ENCODE data around the gene EPN3.

EPN3 gene

DNA sequence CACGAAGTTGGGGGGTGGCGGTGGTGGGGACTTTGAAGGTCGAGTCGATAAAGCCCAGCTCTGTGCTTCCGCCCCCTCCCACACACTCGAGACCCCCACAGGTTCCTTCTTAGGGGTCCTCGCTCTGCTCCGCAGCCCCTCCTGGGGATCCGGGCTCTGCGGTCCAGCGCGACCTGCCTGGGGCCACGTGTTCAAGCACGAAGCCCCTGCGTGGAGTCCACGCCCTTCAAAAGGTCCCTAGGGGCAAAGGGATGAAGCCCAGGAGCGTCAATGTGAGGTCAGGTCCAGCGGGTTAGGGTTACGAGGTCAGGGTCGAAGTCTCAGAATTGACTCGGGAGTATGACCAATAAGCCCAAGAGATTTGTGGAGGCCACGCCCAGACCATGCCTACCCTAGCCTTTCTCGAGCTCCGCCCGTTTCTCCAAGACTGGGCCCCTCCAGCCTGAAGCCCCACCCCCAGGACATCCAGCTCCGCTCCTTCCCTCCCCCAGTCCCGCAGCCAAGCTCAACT is 27.2 kb downstream of the EPN3 start:
- Mint-ChIP-seq H3K27me3 (peaks cover 50% of the 10 kb centered on the region), H3K36me3 (ENCODE audit: low read depth) (no peaks in the 10 kb centered on the region), H3K4me3 (peak overlapping the region; percentile 68), H3K4me1 (ENCODE audit: low read depth) (peaks cover 27% of the 10 kb centered on the region), H3K9me3 (no peaks in the 10 kb centered on the region), H3K27ac (no peak overlapping the region)

DNA sequence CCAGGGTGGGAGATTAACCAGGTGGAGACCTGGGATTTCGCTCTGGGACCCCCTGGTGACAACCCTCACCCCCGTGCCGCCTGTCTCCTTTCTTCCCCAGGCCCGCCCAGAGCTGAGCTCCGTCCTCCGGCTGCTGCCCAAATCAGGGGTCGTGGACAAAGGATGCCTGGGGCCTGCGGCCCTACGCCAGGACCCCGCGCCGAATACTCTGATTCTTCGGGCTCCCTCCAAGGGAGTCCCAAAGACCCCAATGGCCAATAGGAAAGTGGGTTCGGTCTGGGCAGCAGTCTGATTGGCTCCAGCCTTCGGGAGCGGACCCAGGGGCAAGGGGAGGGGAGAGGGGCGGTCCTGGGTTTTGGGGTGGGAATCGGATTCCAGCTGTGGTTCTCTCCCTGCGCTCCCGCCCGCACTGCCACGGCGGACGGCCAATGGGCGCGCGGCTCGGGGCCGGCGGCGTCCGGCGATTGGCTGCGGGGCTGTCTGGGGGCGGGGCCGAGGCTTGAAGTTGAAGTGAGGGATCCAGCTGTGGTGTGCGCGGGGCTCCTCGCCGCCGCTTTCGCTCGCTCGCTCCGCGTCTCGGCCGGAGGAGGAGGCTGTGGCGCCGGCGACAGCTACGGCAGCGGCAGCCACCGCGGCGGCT is 27.8 kb downstream of the EPN3 start, which contains the start of gene CACNA1G:
TSS of gene CACNA1G (plus strand) at position 531 of the 640 bp plus-strand sequence. CDS start 745 bp downstream, outside the sequence.
- Mint-ChIP-seq H3K4me1 (ENCODE audit: low read depth) (peaks cover 27% of the 10 kb centered on the region), H3K4me3 (peak within 1 kb of the TSS; percentile 68), H3K27ac (no peak within 1 kb of the TSS), H3K9me3 (no peaks in the 10 kb centered on the region), H3K27me3 (peaks cover 55% of the 10 kb centered on the region), H3K36me3 (ENCODE audit: low read depth) (no peaks in the 10 kb centered on the region)

DNA sequence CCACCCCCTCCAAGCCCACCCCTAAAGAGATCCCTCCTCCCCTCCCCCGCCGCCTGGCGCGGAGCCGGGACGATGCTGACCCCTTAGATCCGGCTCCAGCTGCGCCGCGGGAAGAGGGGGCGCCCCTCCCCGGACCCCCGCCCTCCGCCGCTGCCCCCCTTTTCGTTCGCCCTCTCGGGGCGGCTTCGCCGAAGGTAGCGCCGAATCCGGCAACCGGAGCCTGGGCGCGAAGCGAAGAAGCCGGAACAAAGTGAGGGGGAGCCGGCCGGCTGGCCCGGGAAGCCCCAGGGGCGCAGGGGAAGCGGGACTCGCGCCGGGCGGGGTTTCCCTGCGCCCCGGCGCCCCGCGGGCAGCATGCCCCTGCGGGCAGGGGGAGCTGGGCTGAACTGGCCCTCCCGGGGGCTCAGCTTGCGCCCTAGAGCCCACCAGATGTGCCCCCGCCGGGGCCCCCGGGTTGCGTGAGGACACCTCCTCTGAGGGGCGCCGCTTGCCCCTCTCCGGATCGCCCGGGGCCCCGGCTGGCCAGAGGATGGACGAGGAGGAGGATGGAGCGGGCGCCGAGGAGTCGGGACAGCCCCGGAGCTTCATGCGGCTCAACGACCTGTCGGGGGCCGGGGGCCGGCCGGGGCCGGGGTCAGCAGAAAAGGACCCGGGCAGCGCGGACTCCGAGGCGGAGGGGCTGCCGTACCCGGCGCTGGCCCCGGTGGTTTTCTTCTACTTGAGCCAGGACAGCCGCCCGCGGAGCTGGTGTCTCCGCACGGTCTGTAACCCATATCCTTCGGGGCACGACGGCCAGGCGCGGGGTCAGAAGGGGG is 28.6 kb downstream of the EPN3 start:
- H3K9me3 Mint-ChIP-seq: no peaks in the 10 kb centered on the region
- peaks cover 27% of the 10 kb centered on the region for H3K4me1 Mint-ChIP-seq (ENCODE audit: low read depth)
- peaks cover 63% of the 10 kb centered on the region for H3K27me3 Mint-ChIP-seq
- H3K4me3 Mint-ChIP-seq: no peak overlapping the region
- no peak overlapping the region for H3K27ac Mint-ChIP-seq
- no peaks in the 10 kb centered on the region for H3K36me3 Mint-ChIP-seq (ENCODE audit: low read depth)

DNA sequence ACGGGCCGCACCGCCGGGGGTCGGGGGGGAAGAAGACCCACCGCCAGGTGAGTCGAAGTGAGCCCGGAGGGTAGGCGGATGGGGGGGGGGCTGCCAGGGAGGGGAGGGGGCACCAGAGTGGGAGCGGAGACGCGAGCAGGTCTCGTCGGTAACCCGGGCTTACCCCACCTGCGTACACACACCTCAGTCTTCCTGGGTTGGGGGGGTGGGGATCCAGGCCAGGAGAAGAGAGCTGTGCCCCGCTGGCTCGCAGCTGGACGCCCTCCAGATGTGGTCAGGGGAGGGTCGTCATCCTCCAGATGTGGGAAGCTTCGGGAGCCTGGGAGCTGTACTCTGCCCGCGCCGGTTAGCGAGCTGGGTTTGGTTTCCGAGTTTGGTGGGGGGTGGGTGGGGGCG is 29.2 kb downstream of the EPN3 start:
- Mint-ChIP-seq H3K27me3 (peaks cover 69% of the 10 kb centered on the region), H3K27ac (no peak overlapping the region), H3K4me3 (no peak overlapping the region)

DNA sequence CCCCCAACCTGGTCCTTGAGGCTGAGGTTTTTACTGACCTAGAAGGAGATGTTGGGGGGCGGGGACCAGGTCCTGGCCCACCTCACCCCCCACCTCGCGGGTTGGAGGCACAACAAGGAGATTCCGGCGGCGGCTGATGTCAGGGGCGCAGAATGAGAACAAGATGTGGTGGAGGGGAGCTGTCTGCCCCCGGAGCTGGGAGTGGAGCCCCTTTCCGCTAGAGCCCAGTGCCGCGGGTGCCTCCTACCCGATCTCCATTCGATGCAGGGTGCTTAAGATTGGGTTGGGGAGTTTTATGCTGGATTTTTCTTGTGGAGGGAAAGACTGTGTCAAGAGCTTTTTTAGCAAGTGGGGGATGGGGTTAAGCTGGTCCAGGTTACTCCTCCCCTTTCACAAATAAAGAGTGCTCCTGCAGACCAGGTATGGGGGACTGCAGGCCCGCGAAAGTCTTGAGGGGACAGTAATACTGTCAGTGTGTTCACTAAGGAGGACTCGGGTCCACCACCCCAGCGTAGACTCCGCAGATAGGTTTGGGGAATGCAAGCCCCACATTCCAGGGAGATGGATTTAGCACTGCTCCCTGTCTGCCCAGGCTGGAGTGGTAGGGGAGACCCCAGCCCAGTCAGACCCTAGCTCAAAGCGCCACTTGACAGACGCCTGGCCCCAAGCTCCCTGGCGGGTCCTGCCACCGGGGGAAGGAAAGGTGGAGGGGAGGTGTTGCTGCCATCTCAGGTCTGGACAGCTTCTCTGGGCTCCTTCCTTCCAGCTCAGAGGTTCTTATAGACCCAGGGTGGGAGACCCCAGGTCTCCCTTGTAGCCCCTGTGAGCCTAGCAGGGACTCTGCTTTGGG is 29.9 kb downstream of the EPN3 start:
- peaks cover 70% of the 10 kb centered on the region for H3K27me3 Mint-ChIP-seq
- no peaks in the 10 kb centered on the region for H3K36me3 Mint-ChIP-seq (ENCODE audit: low read depth)
- no peaks in the 10 kb centered on the region for H3K9me3 Mint-ChIP-seq
- peaks cover 27% of the 10 kb centered on the region for H3K4me1 Mint-ChIP-seq (ENCODE audit: low read depth)
- H3K4me3 Mint-ChIP-seq: peak overlapping the region; percentile 17
- H3K27ac Mint-ChIP-seq: no peak overlapping the region

More for the DNA sequence above, 29.2 kb downstream of the EPN3 start:
- no peaks in the 10 kb centered on the region for H3K9me3 Mint-ChIP-seq
- H3K36me3 Mint-ChIP-seq (ENCODE audit: low read depth): no peaks in the 10 kb centered on the region
- H3K4me1 Mint-ChIP-seq (ENCODE audit: low read depth): peaks cover 27% of the 10 kb centered on the region

DNA sequence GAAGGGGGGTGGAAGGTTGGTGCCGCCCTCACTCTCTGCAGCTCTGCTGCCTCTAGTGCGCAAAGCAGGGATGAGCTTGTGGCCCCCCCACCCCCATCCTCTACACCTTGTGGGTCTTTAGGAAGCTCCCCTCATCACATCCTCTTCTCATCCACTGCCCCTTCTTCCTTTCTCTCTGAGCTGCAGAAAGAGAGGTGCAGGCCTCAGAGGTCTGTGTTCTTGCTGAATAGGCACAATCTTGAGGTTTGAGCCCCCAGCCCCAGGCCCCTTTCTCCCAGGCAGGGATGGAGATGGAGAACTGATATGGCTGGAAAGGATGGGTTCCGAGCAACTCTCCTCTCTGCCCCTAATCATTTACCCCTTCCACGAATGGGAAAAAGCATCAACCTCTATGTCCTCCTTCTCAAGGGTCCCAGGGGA is 30.6 kb downstream of the EPN3 start:
- no peaks in the 10 kb centered on the region for H3K36me3 Mint-ChIP-seq (ENCODE audit: low read depth)
- no peaks in the 10 kb centered on the region for H3K9me3 Mint-ChIP-seq
- H3K27ac Mint-ChIP-seq: no peak overlapping the region
- peaks cover 27% of the 10 kb centered on the region for H3K4me1 Mint-ChIP-seq (ENCODE audit: low read depth)
- H3K4me3 Mint-ChIP-seq: no peak overlapping the region
- peaks cover 63% of the 10 kb centered on the region for H3K27me3 Mint-ChIP-seq

DNA sequence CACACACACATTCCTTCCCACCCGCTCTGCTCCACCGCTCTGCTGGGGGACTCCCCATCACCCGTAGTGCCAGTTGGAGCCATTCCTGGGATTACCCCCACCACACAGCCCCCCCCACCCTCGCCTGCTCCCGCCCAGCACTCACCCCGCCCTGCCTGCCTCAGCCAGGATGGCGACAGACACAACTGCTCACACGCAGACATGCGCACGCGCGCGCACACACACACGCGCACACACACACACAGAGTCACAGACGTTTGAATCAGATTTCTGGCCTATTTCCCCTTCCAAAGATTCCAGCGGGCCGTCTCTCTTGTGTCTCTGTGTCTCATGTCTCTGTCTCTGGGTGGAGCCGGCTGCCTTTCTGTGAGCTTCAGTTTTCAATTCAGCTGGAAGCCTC is 32.4 kb downstream of the EPN3 start:
- no peak overlapping the region for H3K27ac Mint-ChIP-seq
- no peaks in the 10 kb centered on the region for H3K36me3 Mint-ChIP-seq (ENCODE audit: low read depth)
- H3K9me3 Mint-ChIP-seq: no peaks in the 10 kb centered on the region
- H3K4me3 Mint-ChIP-seq: no peak overlapping the region
- H3K4me1 Mint-ChIP-seq (ENCODE audit: low read depth): peaks cover 10% of the 10 kb centered on the region
- peaks cover 50% of the 10 kb centered on the region for H3K27me3 Mint-ChIP-seq

DNA sequence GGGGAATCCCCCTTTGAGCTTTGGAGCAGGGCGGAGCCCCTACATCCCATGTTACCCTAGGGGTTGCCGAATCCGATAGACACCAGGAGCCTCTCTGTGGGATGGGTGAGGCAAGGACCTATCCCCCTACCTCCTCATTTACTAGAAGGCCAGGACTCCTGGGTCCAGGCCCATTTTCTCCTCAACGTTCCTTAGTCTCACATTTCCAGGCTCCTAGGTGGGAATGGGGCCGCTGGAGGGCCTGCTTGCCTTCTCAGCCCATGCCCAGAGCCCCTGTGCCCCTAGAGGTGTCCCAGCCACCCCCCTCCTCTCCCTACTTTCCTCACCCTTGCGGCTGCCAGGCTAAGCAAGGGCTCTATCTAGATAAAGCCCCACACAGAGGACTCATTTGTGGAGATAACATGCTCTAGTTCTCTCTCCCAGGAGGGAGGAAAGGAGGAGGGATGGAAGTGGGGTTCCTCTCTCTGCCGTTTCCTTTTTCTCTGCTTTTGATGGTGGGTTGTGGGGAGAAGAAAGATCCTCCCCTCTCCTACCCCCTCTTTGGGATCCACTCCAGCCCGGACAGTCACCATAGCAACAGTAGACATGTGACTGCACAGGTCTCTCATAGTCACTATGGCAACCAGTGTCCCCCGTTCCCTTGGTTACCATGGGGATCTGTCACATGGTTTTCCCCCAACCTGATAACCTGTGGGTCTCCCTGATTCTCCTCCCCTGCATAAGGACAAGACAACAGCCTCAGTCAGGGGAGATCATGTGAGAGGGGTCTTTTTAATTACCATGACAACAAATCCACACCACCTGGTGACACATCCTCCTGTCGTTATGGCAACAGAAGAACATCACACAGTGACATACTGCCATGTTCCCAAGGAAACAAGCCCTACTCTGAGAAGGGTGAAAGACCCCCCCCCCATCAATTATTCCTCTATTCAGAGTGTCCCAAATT is 33.1 kb downstream of the EPN3 start:
- Mint-ChIP-seq H3K36me3 (ENCODE audit: low read depth) (no peaks in the 10 kb centered on the region), H3K4me3 (no peak overlapping the region), H3K27me3 (peaks cover 46% of the 10 kb centered on the region), H3K27ac (no peak overlapping the region), H3K4me1 (ENCODE audit: low read depth) (peaks cover 6% of the 10 kb centered on the region), H3K9me3 (no peaks in the 10 kb centered on the region)

DNA sequence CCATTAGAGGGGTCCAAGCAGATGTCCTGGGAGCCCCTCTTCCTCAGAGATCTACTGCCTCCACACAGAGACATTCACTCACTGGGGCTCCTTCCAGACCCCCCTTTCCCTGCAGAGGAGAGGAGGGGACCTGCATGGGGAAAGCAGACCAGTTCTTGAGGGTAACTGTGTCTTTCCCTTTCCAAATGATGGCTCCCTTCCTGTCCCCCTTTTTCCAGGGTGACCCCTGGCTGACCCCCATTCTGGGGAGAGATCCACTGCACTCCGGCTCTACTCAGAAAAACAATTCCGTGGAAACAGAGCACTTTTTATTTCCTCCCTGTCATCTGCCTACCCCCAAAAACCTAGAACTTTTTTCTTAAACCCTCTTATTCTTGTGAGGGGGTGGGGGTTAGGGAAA is 34.4 kb downstream of the EPN3 start:
- H3K4me3 Mint-ChIP-seq: no peak overlapping the region
- no peaks in the 10 kb centered on the region for H3K36me3 Mint-ChIP-seq (ENCODE audit: low read depth)
- H3K9me3 Mint-ChIP-seq: no peaks in the 10 kb centered on the region

DNA sequence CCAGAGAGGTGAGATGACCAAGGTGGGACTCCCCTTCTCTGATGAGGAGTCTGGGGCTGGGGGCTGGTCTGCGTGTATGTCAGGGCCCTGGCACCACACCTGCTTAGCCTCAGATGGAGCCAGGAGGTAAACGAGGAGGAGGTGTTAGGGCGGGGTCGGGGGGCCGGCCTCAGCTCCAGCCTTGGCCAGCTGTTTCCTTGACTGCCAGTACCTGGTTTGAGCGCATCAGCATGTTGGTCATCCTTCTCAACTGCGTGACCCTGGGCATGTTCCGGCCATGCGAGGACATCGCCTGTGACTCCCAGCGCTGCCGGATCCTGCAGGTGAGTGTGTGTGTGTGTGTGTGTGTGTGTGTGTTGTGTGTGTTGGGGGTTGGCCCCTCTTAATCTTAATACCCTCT is 36.1 kb downstream of the EPN3 start:
- Mint-ChIP-seq H3K9me3 (no peaks in the 10 kb centered on the region), H3K27me3 (peaks cover 36% of the 10 kb centered on the region), H3K27ac (no peak overlapping the region), H3K4me3 (no peak overlapping the region), H3K36me3 (ENCODE audit: low read depth) (no peaks in the 10 kb centered on the region), H3K4me1 (ENCODE audit: low read depth) (no peaks in the 10 kb centered on the region)

More for the DNA sequence above, 34.4 kb downstream of the EPN3 start:
- no peak overlapping the region for H3K27ac Mint-ChIP-seq
- peaks cover 6% of the 10 kb centered on the region for H3K4me1 Mint-ChIP-seq (ENCODE audit: low read depth)
- peaks cover 50% of the 10 kb centered on the region for H3K27me3 Mint-ChIP-seq

DNA sequence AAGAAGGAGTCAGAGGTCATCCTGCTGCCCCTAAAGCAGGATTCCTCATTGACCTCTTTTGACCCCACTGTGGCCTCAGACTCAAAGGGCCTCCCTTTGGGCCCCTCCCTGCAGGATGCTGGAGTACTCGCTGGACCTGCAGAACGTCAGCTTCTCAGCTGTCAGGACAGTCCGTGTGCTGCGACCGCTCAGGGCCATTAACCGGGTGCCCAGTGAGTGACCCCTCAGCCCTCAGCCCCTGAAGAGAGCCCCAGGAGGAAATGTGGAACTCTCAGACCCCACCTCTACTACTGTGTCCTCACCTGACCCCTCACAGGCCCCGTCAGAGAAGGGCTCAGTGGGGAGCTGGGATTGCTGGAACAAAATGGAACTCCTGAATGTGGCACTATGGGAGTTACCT is 37.1 kb downstream of the EPN3 start:
- peaks cover 29% of the 10 kb centered on the region for H3K27me3 Mint-ChIP-seq
- H3K4me3 Mint-ChIP-seq: no peak overlapping the region
- no peaks in the 10 kb centered on the region for H3K36me3 Mint-ChIP-seq (ENCODE audit: low read depth)
- no peaks in the 10 kb centered on the region for H3K9me3 Mint-ChIP-seq
- H3K27ac Mint-ChIP-seq: no peak overlapping the region
- H3K4me1 Mint-ChIP-seq (ENCODE audit: low read depth): no peaks in the 10 kb centered on the region

DNA sequence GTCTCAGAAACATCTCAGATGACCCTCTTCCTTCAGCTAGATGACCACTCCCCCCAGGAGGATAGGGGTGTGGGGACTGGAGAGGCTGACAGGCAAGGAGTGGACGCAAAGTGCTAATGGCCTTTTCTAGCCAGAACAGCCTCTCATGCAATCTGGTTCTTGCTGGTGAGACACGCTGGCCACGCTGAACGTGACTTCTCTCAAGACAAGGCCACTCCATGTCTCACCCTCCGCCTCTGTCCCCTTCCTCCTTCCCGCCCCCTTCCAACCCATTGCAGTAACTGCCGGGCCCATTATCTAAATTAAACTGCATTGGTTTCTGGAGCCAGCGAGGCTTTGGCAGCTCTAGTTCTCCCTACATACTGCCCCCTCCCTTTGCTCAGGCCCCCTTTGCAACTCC is 37.5 kb downstream of the EPN3 start:
- Mint-ChIP-seq H3K27me3 (peaks cover 25% of the 10 kb centered on the region), H3K9me3 (no peaks in the 10 kb centered on the region), H3K4me3 (no peak overlapping the region), H3K4me1 (ENCODE audit: low read depth) (no peaks in the 10 kb centered on the region), H3K27ac (no peak overlapping the region), H3K36me3 (ENCODE audit: low read depth) (no peaks in the 10 kb centered on the region)

DNA sequence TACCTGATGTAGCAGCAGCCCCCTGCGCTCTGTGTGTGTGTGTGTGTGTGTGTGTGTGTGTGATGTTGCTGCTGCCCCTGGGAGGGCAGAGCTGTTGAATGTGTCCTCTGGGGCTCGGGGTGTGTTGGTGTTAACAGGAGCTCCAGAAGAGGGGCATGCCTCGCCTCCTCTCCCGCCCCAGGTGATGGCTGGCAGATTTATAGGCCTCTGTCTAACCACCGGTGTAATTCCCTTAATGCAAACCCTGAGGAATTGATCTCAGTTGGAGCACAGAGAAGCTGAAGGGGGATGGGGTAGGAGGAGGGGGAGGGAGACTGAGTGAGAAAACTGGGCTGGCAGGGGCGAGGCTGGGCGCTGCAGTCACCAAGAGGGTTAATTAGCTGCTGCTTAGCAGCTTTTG is 38.0 kb downstream of the EPN3 start:
- no peak overlapping the region for H3K4me3 Mint-ChIP-seq
- H3K4me1 Mint-ChIP-seq (ENCODE audit: low read depth): no peaks in the 10 kb centered on the region
- H3K27ac Mint-ChIP-seq: no peak overlapping the region
- H3K27me3 Mint-ChIP-seq: peaks cover 21% of the 10 kb centered on the region
- H3K9me3 Mint-ChIP-seq: no peaks in the 10 kb centered on the region
- no peaks in the 10 kb centered on the region for H3K36me3 Mint-ChIP-seq (ENCODE audit: low read depth)

DNA sequence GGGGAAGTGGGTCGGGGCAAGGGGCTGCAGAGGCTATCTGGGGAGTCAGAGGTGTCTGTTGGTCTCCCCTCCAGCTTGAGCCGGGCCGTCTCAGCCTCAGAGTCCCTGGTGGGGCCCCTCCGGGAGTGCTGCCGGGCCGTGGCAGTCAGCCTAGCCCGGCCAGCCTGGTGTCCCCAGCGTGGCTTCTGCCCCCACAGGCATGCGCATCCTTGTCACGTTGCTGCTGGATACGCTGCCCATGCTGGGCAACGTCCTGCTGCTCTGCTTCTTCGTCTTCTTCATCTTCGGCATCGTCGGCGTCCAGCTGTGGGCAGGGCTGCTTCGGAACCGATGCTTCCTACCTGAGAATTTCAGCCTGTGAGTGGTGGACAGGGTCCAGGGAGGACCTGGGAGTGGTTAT is 39.1 kb downstream of the EPN3 start:
- Mint-ChIP-seq H3K27me3 (peaks cover 10% of the 10 kb centered on the region), H3K4me1 (ENCODE audit: low read depth) (no peaks in the 10 kb centered on the region)

More for the DNA sequence above, 39.1 kb downstream of the EPN3 start:
- Mint-ChIP-seq H3K9me3 (no peaks in the 10 kb centered on the region), H3K36me3 (ENCODE audit: low read depth) (no peaks in the 10 kb centered on the region), H3K27ac (no peak overlapping the region), H3K4me3 (no peak overlapping the region)

Data from stimulated activated naive CD8-positive, alpha-beta T cell treated with anti-CD3 and anti-CD28 coated beads, Interleukin-15, Interleukin-2, amounts not matched to agents 100 ng/mL and 50 ng/mL, for 24 hours (primary cell).